ENCODE measurements around the gene SLC27A1. TPM values are rescaled to one million over a fixed set of nuclear protein-coding genes. Genes with fewer than 3 reads are reported as not detected.

The SLC27A1 gene
- total and polyA plus RNA-seq, 9 of the 15 experiments (the other 6 are each of a cell fraction or from before 2014, with no cell fraction given) = 0.06 to 3.0 (median 1.1) TPM

- TF ChIP-seq PHF21A (IDR thresholded peaks at IDR 0.05; ENCODE audit: borderline replicate concordance, low read depth) (no peak), SMAD1 (IDR thresholded peaks at IDR 0.05; ENCODE audit: low read depth, low read length, partially characterized antibody) (no peak), RBBP5 (IDR thresholded peaks at IDR 0.05; ENCODE audit: borderline replicate concordance, insufficient read depth, low read length, poor library complexity, severe bottlenecking) (peak; percentile 46), E2F3 (CRISPR knock-in tag; IDR thresholded peaks at IDR 0.05) (no peak), TAL1 (IDR thresholded peaks at IDR 0.05) (no peak), CTBP1 (IDR thresholded peaks at IDR 0.05; ENCODE audit: borderline replicate concordance) (peak; percentile 46; the same call in 1 of the 2 replicates), TAF9B (IDR thresholded peaks at IDR 0.05; ENCODE audit: partially characterized antibody) (no peak), RUNX1 (IDR thresholded peaks at IDR 0.05; ENCODE audit: low read depth) (no peak), SOX6 (IDR thresholded peaks at IDR 0.05) (no peak), FOSL1 (tag; conservative IDR thresholded peaks at IDR 0.05) (no peak), ZNF253 (CRISPR knock-in tag; conservative IDR thresholded peaks at IDR 0.05) (no peak), HDGF (IDR thresholded peaks at IDR 0.05) (peak; percentile 86; the same call in 1 of the 2 replicates), C11orf30 (IDR thresholded peaks at IDR 0.05; ENCODE audit: low read depth) (no peak), U2AF2 (optimal IDR thresholded peaks at IDR 0.05; ENCODE audit: low read depth, low read length) (no peak), MCM7 (IDR thresholded peaks at IDR 0.05) (no peak), CREB1 (IDR thresholded peaks at IDR 0.05) (peak; percentile 86; the same call in 1 of the 2 replicates), CREB1 (CRISPR knock-in tag; IDR thresholded peaks at IDR 0.05) (peak; percentile 81), CBX1 (IDR thresholded peaks at IDR 0.05; ENCODE audit: low read depth) (no peak), SUPT5H (IDR thresholded peaks at IDR 0.05) (0 out of 2 replicates have a peak, but pooled peaks have one; percentile 54), DACH1 (IDR thresholded peaks at IDR 0.05; ENCODE audit: partially characterized antibody) (no peak), ARID3B (CRISPR knock-in tag; IDR thresholded peaks at IDR 0.05; ENCODE audit: borderline replicate concordance) (no peak), ZBTB34 (CRISPR knock-in tag; IDR thresholded peaks at IDR 0.05) (no peak), MECOM (CRISPR knock-in tag; IDR thresholded peaks at IDR 0.05) (no peak), ZNF41 (CRISPR knock-in tag; conservative IDR thresholded peaks at IDR 0.05) (no peak), ERF (CRISPR knock-in tag; IDR thresholded peaks at IDR 0.05) (0 out of 2 replicates have a peak, but pooled peaks have one; percentile 54), MYNN (IDR thresholded peaks at IDR 0.05) (no peak), MYNN (CRISPR knock-in tag; IDR thresholded peaks at IDR 0.05) (no peak)
- TF ChIP-seq, protein P1, sequence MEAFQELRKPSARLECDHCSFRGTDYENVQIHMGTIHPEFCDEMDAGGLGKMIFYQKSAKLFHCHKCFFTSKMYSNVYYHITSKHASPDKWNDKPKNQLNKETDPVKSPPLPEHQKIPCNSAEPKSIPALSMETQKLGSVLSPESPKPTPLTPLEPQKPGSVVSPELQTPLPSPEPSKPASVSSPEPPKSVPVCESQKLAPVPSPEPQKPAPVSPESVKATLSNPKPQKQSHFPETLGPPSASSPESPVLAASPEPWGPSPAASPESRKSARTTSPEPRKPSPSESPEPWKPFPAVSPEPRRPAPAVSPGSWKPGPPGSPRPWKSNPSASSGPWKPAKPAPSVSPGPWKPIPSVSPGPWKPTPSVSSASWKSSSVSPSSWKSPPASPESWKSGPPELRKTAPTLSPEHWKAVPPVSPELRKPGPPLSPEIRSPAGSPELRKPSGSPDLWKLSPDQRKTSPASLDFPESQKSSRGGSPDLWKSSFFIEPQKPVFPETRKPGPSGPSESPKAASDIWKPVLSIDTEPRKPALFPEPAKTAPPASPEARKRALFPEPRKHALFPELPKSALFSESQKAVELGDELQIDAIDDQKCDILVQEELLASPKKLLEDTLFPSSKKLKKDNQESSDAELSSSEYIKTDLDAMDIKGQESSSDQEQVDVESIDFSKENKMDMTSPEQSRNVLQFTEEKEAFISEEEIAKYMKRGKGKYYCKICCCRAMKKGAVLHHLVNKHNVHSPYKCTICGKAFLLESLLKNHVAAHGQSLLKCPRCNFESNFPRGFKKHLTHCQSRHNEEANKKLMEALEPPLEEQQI (IDR thresholded peaks at IDR 0.05) = no peak
Observed at GRCh38 chr19:17470068-17470841, at the start of gene SLC27A1 (continued).
